HG03280 (cell line): ENCODE measurements around the gene HIGD1A.

ENCODE experiments used
- ATAC-seq: cut with Tn5 transposase; IDR thresholded peaks from one replicate; pipeline ENCODE4 v1.9.1; 2021; ENCODE audit warnings: mild to moderate bottlenecking, moderate library complexity; ENCODE audit not compliant: unreplicated experiment

Gene HIGD1A

DNA sequence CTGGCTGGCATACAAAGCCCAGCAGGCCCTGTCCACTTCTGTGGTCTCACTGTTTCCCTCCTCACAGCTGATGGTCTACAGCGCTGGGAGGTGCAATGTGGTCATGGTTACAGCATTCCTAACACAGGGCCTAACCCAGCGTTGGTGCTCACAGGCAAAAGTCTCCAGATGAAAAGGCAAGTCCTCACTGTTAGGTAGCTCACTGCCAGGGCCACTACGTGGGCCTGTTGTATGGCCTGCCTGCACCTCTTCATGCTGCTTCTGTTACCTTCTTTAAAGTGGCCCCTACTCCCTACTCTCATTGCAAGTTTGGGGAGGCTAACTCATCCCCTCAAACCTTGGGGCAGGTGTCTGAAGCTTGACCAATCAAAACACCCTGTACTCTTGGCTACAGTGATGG lies 62.5 kb downstream of the HIGD1A start:
- no peak for ATAC-seq

DNA sequence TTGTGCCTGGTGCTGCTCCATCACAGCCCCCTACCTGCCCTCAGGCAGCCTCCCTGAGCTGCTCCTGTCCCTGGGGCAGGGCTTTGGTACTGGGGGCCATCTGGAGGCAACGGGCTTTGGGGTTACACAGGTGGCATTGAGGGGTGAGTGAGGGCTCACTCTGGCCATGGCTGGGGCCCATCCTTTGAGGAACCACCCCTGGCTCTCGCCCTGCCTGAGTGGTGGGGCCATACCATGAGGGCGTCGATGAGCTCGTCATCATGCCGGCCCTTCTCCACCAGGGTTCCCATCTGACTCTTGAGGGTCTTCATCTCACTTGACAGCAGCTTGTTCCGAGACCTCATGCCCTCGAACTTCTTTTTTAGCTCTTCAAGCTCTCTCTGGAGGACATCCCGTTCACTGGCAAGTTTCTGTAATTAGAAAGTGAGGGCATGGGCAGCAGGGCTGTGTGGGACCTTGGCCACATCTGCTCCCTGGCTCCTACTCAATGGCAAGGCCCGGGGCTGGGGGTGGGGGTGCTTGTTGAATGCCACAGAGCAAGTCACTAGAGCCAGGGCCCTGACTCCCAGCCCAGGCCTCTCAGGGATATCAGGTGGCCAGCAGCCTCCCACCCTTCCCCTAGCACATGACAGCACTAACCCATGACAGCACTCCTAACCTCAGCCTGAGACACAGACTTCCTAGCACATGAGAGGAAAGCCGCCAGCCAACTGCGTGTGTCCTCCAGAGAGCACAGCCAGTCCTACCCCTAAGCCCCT lies 64.7 kb downstream of the HIGD1A start:
- no peak for ATAC-seq

DNA sequence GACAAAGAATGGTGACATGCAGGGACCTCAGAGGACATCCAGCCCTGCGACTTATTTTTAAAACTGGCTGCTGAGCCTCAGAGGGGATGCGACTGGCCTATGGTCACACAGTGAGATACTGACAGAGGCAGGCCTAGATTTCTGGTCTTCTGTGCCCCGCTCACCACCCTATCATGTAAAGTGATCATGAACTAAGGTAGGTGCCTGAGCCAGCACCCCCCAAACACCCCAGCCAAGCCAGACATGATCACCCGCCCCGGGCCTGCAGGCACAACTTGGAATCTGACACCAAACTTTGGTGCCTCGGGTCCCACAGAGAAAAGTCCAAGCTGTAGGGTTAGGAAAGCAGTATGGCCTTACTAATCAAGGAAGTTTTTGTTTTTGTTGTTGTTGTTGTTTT lies 67.8 kb downstream of the HIGD1A start:
- no peak for ATAC-seq

DNA sequence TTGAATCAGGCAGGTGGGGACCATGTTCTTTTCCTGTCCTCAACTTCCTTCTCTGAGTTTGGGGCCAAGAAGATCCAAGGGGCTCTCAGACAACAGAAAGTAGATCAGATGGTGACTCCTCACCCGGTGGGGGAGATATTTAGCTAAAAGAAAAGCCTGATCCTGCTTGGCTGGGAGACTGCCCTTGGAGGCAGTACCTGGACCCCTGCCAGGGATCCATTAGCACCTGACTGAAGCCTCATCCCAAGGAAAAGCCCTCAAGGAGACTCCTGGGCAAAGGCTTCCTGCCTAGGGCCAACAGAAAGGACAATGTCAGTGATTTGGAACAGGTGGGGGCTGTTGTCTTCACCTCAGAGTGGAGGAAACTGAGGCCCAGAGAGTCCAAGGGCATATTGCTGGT lies 68.2 kb downstream of the HIGD1A start:
- ATAC-seq = no peak

DNA sequence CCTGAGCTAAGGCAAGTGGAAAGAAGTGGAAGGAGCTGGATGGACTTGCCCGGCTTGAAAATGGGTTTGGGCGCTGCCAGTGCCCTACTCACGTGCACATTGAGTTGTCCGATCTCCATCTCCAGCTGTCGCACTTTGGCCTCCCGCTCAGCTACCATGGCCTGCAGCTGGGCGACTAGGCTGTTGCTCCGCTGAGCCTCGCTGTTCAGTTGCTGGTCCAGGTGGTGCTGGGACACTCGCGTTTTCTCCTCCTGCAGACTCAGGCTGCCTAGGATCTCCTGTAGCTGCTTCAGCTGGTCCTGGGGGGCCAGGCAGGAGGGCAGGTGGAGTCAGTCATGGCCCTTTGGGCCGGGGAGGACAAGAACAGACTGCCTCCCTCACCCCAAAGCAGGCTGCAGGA lies 68.7 kb downstream of the HIGD1A start:
- ATAC-seq = no peak

DNA sequence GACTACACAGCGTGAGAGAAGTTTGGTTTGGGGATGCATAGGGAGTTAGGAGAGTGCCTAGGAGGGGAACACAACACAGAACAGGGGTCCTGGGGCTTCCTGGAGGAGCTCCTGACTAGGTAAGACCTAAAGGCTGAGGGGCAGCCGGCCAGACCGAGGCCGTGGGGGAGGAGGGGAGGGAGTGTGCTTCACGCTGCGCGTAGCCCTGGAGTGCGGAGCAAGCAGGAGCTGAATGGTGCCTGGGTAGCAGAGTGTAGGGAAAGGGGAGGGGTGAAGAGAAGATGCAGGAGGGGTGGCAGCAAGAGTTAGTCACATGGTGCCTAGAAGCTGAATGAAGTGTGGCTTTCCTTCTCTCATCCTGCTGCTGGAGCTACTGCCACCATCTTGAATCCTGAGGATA lies 69.3 kb downstream of the HIGD1A start:
- no peak for ATAC-seq

DNA sequence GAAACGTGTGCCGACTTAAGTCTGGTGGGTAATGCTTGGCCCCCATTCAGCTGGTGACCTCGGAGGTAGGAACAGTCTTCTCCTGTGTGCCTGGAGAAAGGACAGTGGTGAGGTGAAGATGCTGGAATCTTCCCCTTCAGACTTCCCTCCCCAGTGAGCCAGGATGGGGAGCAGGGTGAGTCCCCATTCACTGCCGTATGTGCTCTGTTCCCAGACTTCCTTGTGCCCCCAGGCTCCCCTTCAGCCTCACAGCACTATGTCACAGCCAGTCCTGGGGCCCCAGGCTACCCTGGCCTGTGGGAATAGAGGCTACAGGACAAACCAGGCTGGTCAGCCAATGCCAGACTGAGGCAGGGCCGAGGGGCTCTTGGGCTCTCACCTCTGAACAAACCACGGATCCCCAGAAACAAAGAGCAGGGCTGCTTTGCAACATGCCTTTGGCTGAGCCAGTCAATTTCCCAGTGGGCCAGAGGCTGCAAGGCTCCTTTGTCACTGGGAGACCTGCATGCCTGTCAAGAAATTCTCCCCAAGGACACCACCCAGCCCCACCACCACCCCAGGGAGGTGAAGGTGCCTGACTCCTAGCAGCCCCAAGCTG lies 69.9 kb downstream of the HIGD1A start:
- no peak for ATAC-seq

DNA sequence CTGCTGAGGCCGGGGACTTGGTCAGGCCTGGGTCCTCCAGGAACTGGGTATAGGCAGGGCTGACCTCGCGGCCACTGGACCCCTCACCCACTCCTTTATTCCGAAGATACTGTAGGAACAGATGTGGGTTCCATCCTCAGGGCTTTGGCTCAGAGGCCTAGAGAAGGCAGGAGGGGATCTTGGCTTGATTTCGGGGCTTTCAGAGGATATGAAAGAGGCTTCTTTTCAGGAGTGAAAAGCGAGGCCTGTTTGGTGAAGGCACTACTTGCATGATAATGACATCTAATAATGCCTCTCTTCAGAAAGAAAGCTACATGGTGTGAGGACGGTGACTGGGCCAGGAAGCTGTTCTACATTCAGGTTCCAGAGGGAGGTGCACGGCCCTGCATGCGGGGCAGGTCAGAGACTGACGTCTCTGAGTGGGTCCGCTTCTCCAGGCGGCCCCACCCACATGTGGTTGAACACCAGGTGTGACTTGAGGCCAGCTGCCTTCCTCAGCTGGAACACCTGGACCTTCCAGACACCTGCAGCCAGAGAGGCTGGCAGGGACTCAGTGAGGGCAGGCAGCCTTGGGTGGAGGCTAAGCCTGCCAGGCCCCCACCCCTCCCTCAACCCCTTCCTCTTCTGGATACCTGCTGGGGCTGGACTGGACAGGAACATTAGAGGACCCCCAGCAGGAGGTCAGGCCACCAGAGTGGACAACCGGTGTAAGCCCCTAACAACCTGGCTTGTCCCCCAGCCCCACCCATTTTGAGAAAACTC lies 70.6 kb downstream of the HIGD1A start:
- ATAC-seq = no peak
